Left lung (tissue), 10 donors: Measurements from ENCODE around the gene ZNF277. TPM values are rescaled to one million over a fixed set of nuclear protein-coding genes. Genes with fewer than 3 reads are reported as not detected.
A peak's percentile ranks its signal among the peaks of the same experiment; 100 is the strongest.

Source experiments
- ATAC-seq: fragments of 200-7000 bp; cut with Tn5 transposase; one replicate; pipeline ENCODE4 v1.9.1; 2020; ENCODE audit warnings: moderate library complexity
- DNase-seq, 4 donors: peaks; one replicate each; pipeline ENCODE4 v3.0.0-alpha.2; 2013 to 2020
- H3K27ac ChIP-seq, 2 donors: fragments of 200-600 bp; sonication (generic) in 1 of 2; one replicate each; pipeline versions ENCODE4 v1.5.0 to v1.8.0; 2020 to 2021
- H3K27me3 ChIP-seq, 2 donors: fragments of 200-600 bp; sonication (generic) in 1 of 2; one replicate each; pipeline versions ENCODE4 v1.5.0 to v1.8.0; 2020 to 2021
- H3K36me3 ChIP-seq, 2 donors: fragments of 200-600 bp; sonication (generic) in 1 of 2; one replicate each; pipeline versions ENCODE4 v1.5.0 to v1.8.0; 2020 to 2021
- H3K4me1 ChIP-seq, 2 donors: fragments of 200-600 bp; one replicate each; pipeline ENCODE4 v1.8.0; 2021
- H3K4me3 ChIP-seq, 2 donors: fragments of 200-600 bp; sonication (generic) in 1 of 2; one replicate each; pipeline versions ENCODE4 v1.5.0 to v1.8.0; 2020 to 2021; ENCODE audit warnings: mild to moderate bottlenecking in 1 of 2
- H3K9me3 ChIP-seq, 2 donors: fragments of 200-600 bp; sonication (generic) in 1 of 2; one replicate each; pipeline versions ENCODE4 v1.5.0 to v1.8.0; 2020 to 2021
- CTCF ChIP-seq, 2 donors: fragments of 200-600 bp; sonication (generic) in 1 of 2; IDR thresholded peaks; one replicate each; pipeline versions ENCODE4 v1.5.0 to v1.8.0; 2021; ENCODE audit warnings: antibody characterized with exemption in 2 of 2
- intact Hi-C, 2 donors: fragments of 100-400 bp; cut with DNase I; formaldehyde crosslinking; loops; one replicate each; pipeline versions ENCODE4 v1.11.2 to v1.14.2; 2022
- polyA plus RNA-seq, 6 donors: library from polyadenylated mRNA; unstranded; fragments of 120-200 nt; gene quantifications; one replicate each; pipeline ENCODE4 v1.2.1, GENCODE V29; 2013; ENCODE audit not compliant: insufficient read length in 6 of 6
- total RNA-seq, 2 donors: library from RNA; stranded (reverse); fragmentation: NEBNext Ultra II Directional; extraction: Animal tissue kit (Norgen Biotek cat#: 25700); gene quantifications; one replicate each; pipeline ENCODE4 v1.2.1, GENCODE V29; 2021
- donor health status: DM: no; HTN: yes; CAD: no.
- donor health status: DM: no; HTN: no; CAD: no.

Gene ZNF277
- total and polyA plus RNA-seq, 8 donors = 19.8 to 41.0 (median 34.5) TPM

DNA sequence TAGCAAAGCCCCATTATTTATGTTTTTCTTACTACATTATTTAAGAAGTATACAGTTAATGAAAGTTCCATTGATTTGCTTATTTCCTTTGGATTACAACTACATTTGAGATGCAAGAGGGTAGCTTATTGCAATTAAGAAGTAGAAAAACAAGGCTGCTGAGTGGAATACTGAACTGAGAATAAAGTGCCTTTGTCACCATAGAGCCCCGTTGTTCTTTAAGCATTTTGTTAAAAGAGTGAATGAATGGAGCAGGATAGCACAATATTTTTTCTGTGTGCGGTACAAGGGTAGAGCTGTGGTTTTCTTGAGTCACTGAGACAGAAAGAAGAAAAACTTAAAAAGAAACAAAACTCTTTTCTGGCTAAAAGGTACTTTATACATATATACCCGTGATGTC lies 45.6 kb downstream of the ZNF277 start:
- DNase-seq (no peak), ATAC-seq (no peak)
- no peaks in the 10 kb centered on the region for H3K9me3 ChIP-seq
- no peak overlapping the region for H3K27ac ChIP-seq
- no peak for TF ChIP-seq CTCF (IDR thresholded peaks at IDR 0.05)
- no peaks in the 10 kb centered on the region for H3K27me3 ChIP-seq
- intact Hi-C loops = no loop called here
- no peak overlapping the region for H3K4me3 ChIP-seq
- H3K36me3 ChIP-seq = no peaks in the 10 kb centered on the region
- peaks cover 0 to under 1% of the 10 kb centered on the region in 2 donors for H3K4me1 ChIP-seq

- intact Hi-C loops = no loop called here
- no peak for TF ChIP-seq CTCF (IDR thresholded peaks at IDR 0.05)
- ATAC-seq (no peak), DNase-seq (no peak)
- no peaks in the 10 kb centered on the region for H3K27me3 ChIP-seq
- no peak overlapping the region for H3K27ac ChIP-seq
- H3K4me1 ChIP-seq = peaks cover 0 to 3% of the 10 kb centered on the region in 2 donors
- H3K4me3 ChIP-seq = no peak overlapping the region
- no peaks in the 10 kb centered on the region for H3K9me3 ChIP-seq
- no peaks in the 10 kb centered on the region for H3K36me3 ChIP-seq
These were observed 46.2 kb downstream of the ZNF277 start for GRCh38 chr7:112252691-112253090.

- ATAC-seq (peak; percentile 91), DNase-seq (no peak)
- H3K27me3 ChIP-seq = no peaks in the 10 kb centered on the region
- no peaks in the 10 kb centered on the region for H3K36me3 ChIP-seq
- no peak for TF ChIP-seq CTCF (IDR thresholded peaks at IDR 0.05)
- H3K4me1 ChIP-seq = peaks cover 0 to 3% of the 10 kb centered on the region in 2 donors
- no peak overlapping the region for H3K27ac ChIP-seq
- H3K4me3 ChIP-seq = no peak overlapping the region
- intact Hi-C loops = no loop called here
- H3K9me3 ChIP-seq = no peaks in the 10 kb centered on the region
These were observed 47.7 kb downstream of the ZNF277 start for GRCh38 chr7:112254156-112254555.

DNA sequence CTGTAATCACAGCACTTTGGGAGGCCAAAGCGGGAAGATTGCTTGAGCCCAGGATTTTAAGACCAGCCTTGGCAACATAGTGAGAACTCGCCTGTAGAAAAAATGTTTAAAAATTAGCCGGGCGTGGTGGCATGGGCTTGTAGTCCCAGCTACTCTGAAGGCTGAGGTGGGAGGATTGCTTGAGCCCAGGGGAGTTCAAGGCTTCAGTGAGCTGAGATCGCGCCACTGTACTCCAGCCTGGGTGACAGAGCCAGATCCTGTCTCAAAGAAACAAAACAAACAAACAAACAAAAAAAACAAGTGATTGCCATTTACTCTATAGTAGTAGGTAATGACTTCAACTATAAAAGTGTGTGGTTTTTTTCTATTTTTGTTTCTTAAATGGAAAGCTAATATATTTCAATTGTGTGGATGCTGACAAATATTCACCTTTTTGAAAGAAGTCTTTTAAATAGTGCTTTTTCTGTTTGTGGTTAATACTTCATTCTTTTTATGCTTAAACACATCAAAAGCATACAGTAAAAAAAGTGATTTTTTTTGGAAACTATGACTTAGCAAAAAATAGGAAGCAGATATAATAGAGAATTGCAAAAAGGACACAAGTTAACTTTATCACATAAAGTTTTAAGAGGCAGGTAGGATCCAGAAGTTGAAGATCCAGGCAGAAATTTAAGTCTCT lies 48.4 kb downstream of the ZNF277 start:
- intact Hi-C loops = no loop called here
- Histone ChIP-seq H3K9me3 (no peaks in the 10 kb centered on the region), H3K4me3 (no peak overlapping the region), H3K27me3 (no peaks in the 10 kb centered on the region), H3K4me1 (peaks cover 0 to 3% of the 10 kb centered on the region in 2 donors), H3K36me3 (no peaks in the 10 kb centered on the region), H3K27ac (no peak overlapping the region)
- DNase-seq = no peak
- ATAC-seq = peak; percentile 12
- TF ChIP-seq CTCF (IDR thresholded peaks at IDR 0.05) = no peak

DNA sequence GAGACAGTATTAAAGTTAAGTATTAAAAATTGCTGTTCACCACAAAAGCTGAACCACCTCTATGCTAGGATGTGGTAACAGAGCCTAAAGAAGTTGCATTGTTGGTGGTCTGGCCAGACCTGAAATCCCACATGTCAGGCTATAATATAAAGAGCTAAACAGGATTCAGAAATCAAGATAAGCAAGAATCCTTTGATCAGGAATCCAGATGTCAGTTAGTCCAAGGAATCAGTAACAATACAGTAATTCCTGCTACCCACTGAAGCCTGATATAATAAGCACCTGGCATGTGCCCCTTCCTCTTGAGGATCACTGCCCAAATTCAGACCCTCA lies 48.9 kb downstream of the ZNF277 start:
- H3K4me3 ChIP-seq = no peak overlapping the region
- no peak for ATAC-seq
- no peak for DNase-seq
- H3K4me1 ChIP-seq = peaks cover 0 to 3% of the 10 kb centered on the region in 2 donors
- no peak overlapping the region for H3K27ac ChIP-seq
- H3K9me3 ChIP-seq = no peaks in the 10 kb centered on the region
- no peaks in the 10 kb centered on the region for H3K27me3 ChIP-seq
- TF ChIP-seq CTCF (IDR thresholded peaks at IDR 0.05) = no peak
- H3K36me3 ChIP-seq = no peaks in the 10 kb centered on the region
- intact Hi-C loops = no loop called here
